ENCODE results near the gene MYO1F.

GRCh38 chr19:8601796-8602195, 24.6 kb upstream of the MYO1F start:
- TF ChIP-seq POLR2AphosphoS5 (IDR thresholded peaks at IDR 0.05; ENCODE audit: low read depth) (no peak), CTCF (IDR thresholded peaks at IDR 0.05; ENCODE audit: insufficient read depth, low read length) (no peak), GABPA (IDR thresholded peaks at IDR 0.05; ENCODE audit: low read depth) (no peak), REST (IDR thresholded peaks at IDR 0.05; ENCODE audit: insufficient replicate concordance, low read depth) (no peak), SPI1 (IDR thresholded peaks at IDR 0.05; ENCODE audit: borderline replicate concordance, low read depth) (no peak)
